Endothelial cell (in vitro differentiated cells): ENCODE measurements around the gene SVIL. TPM values are rescaled to one million over a fixed set of nuclear protein-coding genes. Genes with fewer than 3 reads are reported as not detected.

Source experiments
- DNase-seq: peaks from one replicate; pipeline ENCODE4 v3.0.0; 2021; ENCODE audit warnings: low spot score
- H3K27ac Mint-ChIP-seq: one replicate; pipeline ENCODE4 v1.8.0; 2021; ENCODE audit warnings: mixed read lengths, inconsistent platforms; ENCODE audit not compliant: unreplicated experiment
- H3K27me3 Mint-ChIP-seq: one replicate; pipeline ENCODE4 v1.8.0; 2021; ENCODE audit warnings: mild to moderate bottlenecking, moderate library complexity, mixed read lengths, inconsistent platforms; ENCODE audit not compliant: unreplicated experiment
- H3K36me3 Mint-ChIP-seq: one replicate; pipeline ENCODE4 v1.8.0; 2021; ENCODE audit warnings: mild to moderate bottlenecking, low read depth, mixed read lengths, inconsistent platforms; ENCODE audit not compliant: unreplicated experiment
- H3K4me1 Mint-ChIP-seq: one replicate; pipeline ENCODE4 v1.8.0; 2021; ENCODE audit warnings: mild to moderate bottlenecking, mixed read lengths, inconsistent platforms; ENCODE audit not compliant: unreplicated experiment
- H3K4me3 Mint-ChIP-seq: one replicate; pipeline ENCODE4 v1.8.0; 2021; ENCODE audit warnings: mild to moderate bottlenecking, mixed read lengths, inconsistent platforms; ENCODE audit not compliant: unreplicated experiment
- H3K9me3 Mint-ChIP-seq: one replicate; pipeline ENCODE4 v1.8.0; 2021; ENCODE audit warnings: mixed read lengths, inconsistent platforms; ENCODE audit not compliant: unreplicated experiment
- CTCF ChIP-seq: fragments of 200-600 bp; sonication (generic); IDR thresholded peaks from one replicate; pipeline ENCODE4 v1.5.0; 2021; ENCODE audit warnings: antibody characterized with exemption; ENCODE audit not compliant: unreplicated experiment
- total RNA-seq: library from RNA; stranded (reverse); fragmentation: NEBNext Ultra II Directional; extraction: Animal tissue kit (Norgen Biotek cat#: 25700); gene quantifications from one replicate; pipeline ENCODE4 v1.2.1, GENCODE V29; 2021; ENCODE audit not compliant: unreplicated experiment

Gene SVIL
- total RNA-seq, 1 donor from 2014 or later = 125 TPM

- no peaks in the 10 kb centered on the region for H3K4me1 Mint-ChIP-seq
- no peak overlapping the region for H3K4me3 Mint-ChIP-seq
- no peak for DNase-seq
Observed at GRCh38 chr10:29596826-29597225, 37.9 kb downstream of the SVIL start.

GRCh38 chr10:29596356-29596755 is 38.4 kb downstream of the SVIL start:
- no peaks in the 10 kb centered on the region for H3K4me1 Mint-ChIP-seq
- no peak overlapping the region for H3K4me3 Mint-ChIP-seq
- DNase-seq = no peak
- H3K27ac Mint-ChIP-seq = no peak overlapping the region
- H3K9me3 Mint-ChIP-seq = no peaks in the 10 kb centered on the region
- no peak for TF ChIP-seq CTCF
- H3K36me3 Mint-ChIP-seq = peaks cover 11% of the 10 kb centered on the region
- H3K27me3 Mint-ChIP-seq = peaks cover 3% of the 10 kb centered on the region

More at GRCh38 chr10:29596826-29597225, 37.9 kb downstream of the SVIL start:
- TF ChIP-seq CTCF = no peak
- Mint-ChIP-seq H3K9me3 (no peaks in the 10 kb centered on the region), H3K36me3 (peaks cover 11% of the 10 kb centered on the region), H3K27me3 (peaks cover 3% of the 10 kb centered on the region), H3K27ac (no peak overlapping the region)

- Mint-ChIP-seq H3K27me3 (peaks cover 4% of the 10 kb centered on the region), H3K36me3 (peaks cover 11% of the 10 kb centered on the region), H3K9me3 (no peaks in the 10 kb centered on the region), H3K27ac (no peak overlapping the region), H3K4me3 (no peak overlapping the region), H3K4me1 (peaks cover under 1% of the 10 kb centered on the region)
- DNase-seq = no peak
- TF ChIP-seq CTCF = no peak
Observed at GRCh38 chr10:29595636-29596225, 39.0 kb downstream of the SVIL start.

- Mint-ChIP-seq H3K4me1 (peaks cover 7% of the 10 kb centered on the region), H3K4me3 (no peak overlapping the region), H3K36me3 (peaks cover 11% of the 10 kb centered on the region), H3K27ac (no peak overlapping the region), H3K9me3 (no peaks in the 10 kb centered on the region), H3K27me3 (peaks cover 5% of the 10 kb centered on the region)
- no peak for DNase-seq
- TF ChIP-seq CTCF = no peak
Observed at GRCh38 chr10:29595146-29595545, 39.6 kb downstream of the SVIL start.

GRCh38 chr10:29591651-29591968 is 43.2 kb downstream of the SVIL start:
- no peak for TF ChIP-seq CTCF
- H3K9me3 Mint-ChIP-seq = no peaks in the 10 kb centered on the region
- peaks cover 16% of the 10 kb centered on the region for H3K36me3 Mint-ChIP-seq
- H3K4me1 Mint-ChIP-seq = peaks cover 24% of the 10 kb centered on the region
- H3K27ac Mint-ChIP-seq = peak overlapping the region; percentile 9
- H3K27me3 Mint-ChIP-seq = peaks cover 5% of the 10 kb centered on the region
- no peak overlapping the region for H3K4me3 Mint-ChIP-seq
- DNase-seq = no peak
